ENCODE measurements around the gene YIPF3. TPM values are rescaled to one million over a fixed set of nuclear protein-coding genes. Genes with fewer than 3 reads are reported as not detected.
A peak's percentile ranks its signal among the peaks of the same experiment; 100 is the strongest.

YIPF3 gene
- total RNA-seq, 4 donors from 2014 or later = 61.7 to 105 (median 77.9) TPM

- no peak overlapping the region for H3K4me3 ChIP-seq
- peak overlapping the region in 3 of 4 donors; percentile 5 to 84 (median 48) for H3K27ac ChIP-seq
- H3K9me3 ChIP-seq = no peaks in the 10 kb centered on the region
- no peak for TF ChIP-seq EP300 (IDR thresholded peaks at IDR 0.05)
- no peak for TF ChIP-seq CTCF (IDR thresholded peaks at IDR 0.05)
- no peak for TF ChIP-seq POLR2A (IDR thresholded peaks at IDR 0.05)
- H3K36me3 ChIP-seq = peaks cover 0 to 27% (median 3%) of the 10 kb centered on the region in 3 donors
- no peaks in the 10 kb centered on the region for H3K27me3 ChIP-seq
- 60 to 70% methylated on average over 4 of the region's 4 CpGs for WGBS, 2 donors
- H3K4me1 ChIP-seq = peaks cover 0 to 44% (median 18%) of the 10 kb centered on the region in 4 donors
- no peak for DNase-seq (ENCODE audit: low spot score in 2 of 2)
These were observed 21.3 kb downstream of the YIPF3 start for GRCh38 chr6:43495409-43495941.

GRCh38 chr6:43494766-43495165 is 22.0 kb downstream of the YIPF3 start:
- peak overlapping the region in 2 of 4 donors; percentile 5 to 84 for H3K27ac ChIP-seq
- H3K4me3 ChIP-seq = no peak overlapping the region
- WGBS, 2 donors = 90 to 91% methylated on average over 4 of the region's 4 CpGs

GRCh38 chr6:43494321-43494720 is 22.4 kb downstream of the YIPF3 start:
- DNase-seq (ENCODE audit: low spot score in 2 of 2) = no peak
- no peak for TF ChIP-seq EP300 (IDR thresholded peaks at IDR 0.05)
- H3K4me3 ChIP-seq = no peak overlapping the region
- no peaks in the 10 kb centered on the region for H3K27me3 ChIP-seq
- 83 to 89% methylated on average over 6 of the region's 6 CpGs for WGBS, 2 donors
- H3K4me1 ChIP-seq = peaks cover 0 to 44% (median 18%) of the 10 kb centered on the region in 4 donors
- no peaks in the 10 kb centered on the region for H3K9me3 ChIP-seq
- H3K27ac ChIP-seq = peak overlapping the region in 2 of 4 donors; percentile 63 to 84
- H3K36me3 ChIP-seq = peaks cover 0 to 16% (median 3%) of the 10 kb centered on the region in 3 donors

More at GRCh38 chr6:43494766-43495165, 22.0 kb downstream of the YIPF3 start:
- H3K36me3 ChIP-seq = peaks cover 0 to 20% (median 3%) of the 10 kb centered on the region in 3 donors
- peaks cover 0 to 44% (median 18%) of the 10 kb centered on the region in 4 donors for H3K4me1 ChIP-seq
- DNase-seq (ENCODE audit: low spot score in 2 of 2) = no peak
- TF ChIP-seq EP300 (IDR thresholded peaks at IDR 0.05) (no peak), POLR2A (IDR thresholded peaks at IDR 0.05) (no peak), CTCF (IDR thresholded peaks at IDR 0.05) (no peak)
- no peaks in the 10 kb centered on the region for H3K27me3 ChIP-seq
- no peaks in the 10 kb centered on the region for H3K9me3 ChIP-seq

- peaks cover 0 to 11% (median 0%) of the 10 kb centered on the region in 3 donors for H3K36me3 ChIP-seq
- peaks cover 0 to 44% (median 19%) of the 10 kb centered on the region in 4 donors for H3K4me1 ChIP-seq
- 59 to 63% methylated on average over 7 of the region's 7 CpGs for WGBS, 2 donors
- H3K9me3 ChIP-seq = no peaks in the 10 kb centered on the region
- peak overlapping the region in 2 of 4 donors; percentile 63 to 84 for H3K27ac ChIP-seq
- no peak for DNase-seq (ENCODE audit: low spot score in 2 of 2)
- TF ChIP-seq POLR2A (IDR thresholded peaks at IDR 0.05) = no peak
- no peak for TF ChIP-seq EP300 (IDR thresholded peaks at IDR 0.05)
- TF ChIP-seq CTCF (IDR thresholded peaks at IDR 0.05) = no peak
- H3K4me3 ChIP-seq = no peak overlapping the region
- H3K27me3 ChIP-seq = no peaks in the 10 kb centered on the region
These were observed 22.9 kb downstream of the YIPF3 start for GRCh38 chr6:43493833-43494232.

GRCh38 chr6:43493230-43493629 is 23.5 kb downstream of the YIPF3 start:
- peak overlapping the region in 3 of 4 donors; percentile 13 to 84 (median 63) for H3K27ac ChIP-seq
- 72 to 92% methylated on average over 2 of the region's 2 CpGs for WGBS, 2 donors

More at GRCh38 chr6:43493230-43493629, 23.5 kb downstream of the YIPF3 start:
- Histone ChIP-seq H3K4me1 (peaks cover 0 to 44% (median 21%) of the 10 kb centered on the region in 4 donors), H3K36me3 (peaks cover 0 to 5% (median 0%) of the 10 kb centered on the region in 3 donors), H3K9me3 (no peaks in the 10 kb centered on the region), H3K4me3 (no peak overlapping the region), H3K27me3 (no peaks in the 10 kb centered on the region)
- no peak for TF ChIP-seq CTCF (IDR thresholded peaks at IDR 0.05)
- TF ChIP-seq EP300 (IDR thresholded peaks at IDR 0.05) = no peak
- no peak for TF ChIP-seq POLR2A (IDR thresholded peaks at IDR 0.05)
- no peak for DNase-seq (ENCODE audit: low spot score in 2 of 2)
